KMS-11 (cell line): ENCODE data around the gene ZXDC.

Source experiments
- H2AFZ ChIP-seq: fragments of 200-600 bp; sonication (generic); 2 replicates; pipeline ENCODE4 v1.6.1; 2016; ENCODE audit warnings: antibody characterized with exemption, mixed run types, low read depth
- H3K27ac ChIP-seq: fragments of 200-600 bp; sonication (generic); 2 replicates; pipeline ENCODE4 v1.6.1; 2016; ENCODE audit warnings: mild to moderate bottlenecking, mixed run types
- H3K27me3 ChIP-seq: fragments of 200-600 bp; sonication (generic); 2 replicates; pipeline ENCODE4 v1.6.1; 2017; ENCODE audit warnings: mild to moderate bottlenecking, low read depth, mixed run types, moderate library complexity; ENCODE audit not compliant: insufficient read depth
- H3K36me3 ChIP-seq: fragments of 200-600 bp; sonication (generic); 2 replicates; pipeline ENCODE4 v1.6.1; 2017; ENCODE audit warnings: mild to moderate bottlenecking, mixed run types; ENCODE audit not compliant: insufficient read depth
- H3K4me1 ChIP-seq: fragments of 200-600 bp; sonication (generic); 2 replicates; pipeline ENCODE4 v1.6.1; 2016; ENCODE audit warnings: mild to moderate bottlenecking, low read depth, mixed run types; ENCODE audit not compliant: poor library complexity, severe bottlenecking
- H3K4me2 ChIP-seq: fragments of 200-600 bp; sonication (generic); 2 replicates; pipeline ENCODE4 v1.7.0; 2016; ENCODE audit warnings: mild to moderate bottlenecking, mixed run types
- H3K4me3 ChIP-seq: fragments of 200-600 bp; sonication (generic); IDR thresholded peaks from 2 replicates; pipeline ENCODE4 v1.6.1; 2017; ENCODE audit warnings: low read depth, low read length, mixed read lengths; ENCODE audit not compliant: insufficient read depth
- H3K79me2 ChIP-seq: fragments of 200-600 bp; sonication (generic); 2 replicates; pipeline ENCODE4 v1.6.1; 2016; ENCODE audit warnings: low read depth, mixed run types; ENCODE audit not compliant: insufficient read depth
- H3K9ac ChIP-seq: fragments of 200-600 bp; sonication (generic); 2 replicates; pipeline ENCODE4 v1.6.1; 2016; ENCODE audit warnings: mild to moderate bottlenecking, mixed run types
- H4K20me1 ChIP-seq: fragments of 200-600 bp; sonication (generic); 2 replicates; pipeline ENCODE4 v1.6.1; 2016; ENCODE audit warnings: mild to moderate bottlenecking, mixed run types; ENCODE audit not compliant: insufficient read depth
- TF ChIP-seq, protein P1 (sequence below): fragments of 200-600 bp; sonication (generic); conservative IDR thresholded peaks from 2 replicates; pipeline ENCODE4 v1.6.1; 2017; ENCODE audit warnings: low read depth, mild to moderate bottlenecking, antibody characterized with exemption, low read length, moderate library complexity, mixed read lengths

Gene ZXDC

DNA sequence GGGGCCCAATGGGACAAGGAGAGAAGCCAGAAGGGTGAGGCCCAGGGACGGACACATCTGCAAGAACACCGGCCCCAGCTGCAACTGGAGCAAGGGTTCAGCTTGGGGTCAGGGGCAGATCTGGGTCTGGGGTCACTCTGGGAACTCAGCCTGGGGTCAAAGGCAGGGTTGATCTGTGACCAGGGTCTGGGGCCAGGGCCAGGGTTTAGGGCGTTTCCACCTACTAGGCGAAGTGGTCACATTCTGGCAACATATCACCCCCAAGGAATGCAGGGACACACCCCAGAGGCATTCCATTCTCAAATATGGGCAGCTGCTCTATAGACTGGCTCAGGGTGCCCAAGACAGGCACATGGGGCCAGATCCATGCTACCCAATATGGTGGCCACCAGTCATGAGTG lies 32.9 kb upstream of the ZXDC start:
- Histone ChIP-seq H3K4me3 (no peak overlapping the region), H3K36me3 (no peaks in the 10 kb centered on the region), H3K4me1 (no peaks in the 10 kb centered on the region), H3K27ac (no peak overlapping the region), H3K27me3 (no peaks in the 10 kb centered on the region), H3K4me2 (no peak overlapping the region), H3K9ac (no peak overlapping the region), H2AFZ (no peak overlapping the region), H4K20me1 (no peaks in the 10 kb centered on the region), H3K79me2 (no peaks in the 10 kb centered on the region)
- TF ChIP-seq, protein P1, sequence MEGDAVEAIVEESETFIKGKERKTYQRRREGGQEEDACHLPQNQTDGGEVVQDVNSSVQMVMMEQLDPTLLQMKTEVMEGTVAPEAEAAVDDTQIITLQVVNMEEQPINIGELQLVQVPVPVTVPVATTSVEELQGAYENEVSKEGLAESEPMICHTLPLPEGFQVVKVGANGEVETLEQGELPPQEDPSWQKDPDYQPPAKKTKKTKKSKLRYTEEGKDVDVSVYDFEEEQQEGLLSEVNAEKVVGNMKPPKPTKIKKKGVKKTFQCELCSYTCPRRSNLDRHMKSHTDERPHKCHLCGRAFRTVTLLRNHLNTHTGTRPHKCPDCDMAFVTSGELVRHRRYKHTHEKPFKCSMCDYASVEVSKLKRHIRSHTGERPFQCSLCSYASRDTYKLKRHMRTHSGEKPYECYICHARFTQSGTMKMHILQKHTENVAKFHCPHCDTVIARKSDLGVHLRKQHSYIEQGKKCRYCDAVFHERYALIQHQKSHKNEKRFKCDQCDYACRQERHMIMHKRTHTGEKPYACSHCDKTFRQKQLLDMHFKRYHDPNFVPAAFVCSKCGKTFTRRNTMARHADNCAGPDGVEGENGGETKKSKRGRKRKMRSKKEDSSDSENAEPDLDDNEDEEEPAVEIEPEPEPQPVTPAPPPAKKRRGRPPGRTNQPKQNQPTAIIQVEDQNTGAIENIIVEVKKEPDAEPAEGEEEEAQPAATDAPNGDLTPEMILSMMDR, result no peak

DNA sequence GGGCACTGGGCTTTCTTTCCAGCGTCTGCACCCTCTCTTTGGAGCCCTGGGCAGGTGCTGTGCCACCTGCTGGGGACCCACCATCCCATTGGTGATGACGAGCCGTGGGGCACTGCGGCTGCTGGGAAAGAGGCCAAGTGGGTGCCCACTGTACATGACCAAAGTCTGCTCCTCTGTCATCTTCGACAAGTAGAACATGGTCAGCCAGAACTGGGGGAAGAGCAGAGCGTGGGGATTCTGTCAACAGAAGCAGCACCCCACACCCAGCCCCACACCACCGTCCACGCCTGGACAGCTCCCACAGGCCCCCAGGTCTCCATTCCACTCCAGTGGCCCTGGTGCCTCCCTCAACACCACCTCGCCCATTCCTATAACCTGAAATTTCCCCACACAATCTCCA lies 32.2 kb upstream of the ZXDC start:
- no peak overlapping the region for H3K27ac ChIP-seq
- TF ChIP-seq, protein P1, result no peak

DNA sequence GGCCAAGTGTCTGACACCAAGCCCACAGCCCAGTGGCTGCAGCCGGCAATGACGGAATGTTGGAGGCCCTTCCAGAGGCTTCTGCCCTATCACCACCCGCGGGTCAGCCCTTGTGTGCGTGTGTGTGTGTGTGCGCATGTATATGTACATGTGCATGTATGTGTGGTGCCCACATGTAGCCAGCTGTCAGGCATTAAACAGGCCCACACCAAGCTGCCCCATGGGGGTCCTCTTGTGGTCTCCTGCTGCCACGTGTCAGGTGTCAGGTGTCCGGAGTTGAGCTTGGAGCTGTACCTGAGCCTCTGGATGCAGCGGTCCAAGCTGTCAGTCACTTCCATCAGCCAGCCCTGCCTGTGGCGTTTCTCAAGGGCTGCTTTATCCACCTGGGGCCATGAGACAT lies 28.0 kb upstream of the ZXDC start:
- H3K4me2 ChIP-seq, result no peak overlapping the region
- no peaks in the 10 kb centered on the region for H4K20me1 ChIP-seq
- H3K36me3 ChIP-seq, result no peaks in the 10 kb centered on the region
- H3K9ac ChIP-seq, result no peak overlapping the region
- H3K27me3 ChIP-seq, result no peaks in the 10 kb centered on the region
- H3K27ac ChIP-seq, result no peak overlapping the region
- no peak overlapping the region for H3K4me3 ChIP-seq
- TF ChIP-seq, protein P1, result no peak
- H2AFZ ChIP-seq, result no peak overlapping the region
- no peaks in the 10 kb centered on the region for H3K79me2 ChIP-seq
- no peaks in the 10 kb centered on the region for H3K4me1 ChIP-seq

More for the DNA sequence above, 32.2 kb upstream of the ZXDC start:
- Histone ChIP-seq H3K27me3 (no peaks in the 10 kb centered on the region), H3K79me2 (no peaks in the 10 kb centered on the region), H3K4me1 (no peaks in the 10 kb centered on the region), H3K9ac (no peak overlapping the region), H4K20me1 (no peaks in the 10 kb centered on the region), H3K4me2 (no peak overlapping the region), H3K4me3 (no peak overlapping the region), H2AFZ (no peak overlapping the region), H3K36me3 (no peaks in the 10 kb centered on the region)

DNA sequence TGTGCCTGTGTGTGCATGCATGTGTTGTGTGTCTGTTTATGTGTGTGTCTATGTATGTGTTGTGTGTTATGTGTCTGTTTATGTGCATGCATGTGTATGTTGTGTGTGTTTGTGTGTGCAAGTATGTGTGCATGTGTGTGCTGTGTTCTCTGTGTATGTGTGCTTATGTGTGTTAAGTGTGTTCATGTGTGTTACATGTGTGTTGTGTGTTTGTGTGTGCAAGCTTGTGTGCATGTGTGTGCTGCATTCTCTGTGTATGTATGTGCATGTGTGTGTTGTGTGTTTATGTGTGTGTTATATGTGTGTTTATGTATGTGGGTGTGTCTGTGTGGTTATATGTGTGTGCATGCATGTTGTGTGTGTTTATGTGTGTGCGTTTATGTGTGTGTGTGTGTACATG lies 27.0 kb upstream of the ZXDC start:
- no peak overlapping the region for H3K27ac ChIP-seq
- H4K20me1 ChIP-seq, result no peaks in the 10 kb centered on the region
- H3K4me3 ChIP-seq, result no peak overlapping the region
- no peaks in the 10 kb centered on the region for H3K79me2 ChIP-seq
- no peaks in the 10 kb centered on the region for H3K36me3 ChIP-seq
- no peaks in the 10 kb centered on the region for H3K27me3 ChIP-seq
- no peak overlapping the region for H3K9ac ChIP-seq
- H3K4me2 ChIP-seq, result no peak overlapping the region
- TF ChIP-seq, protein P1, result no peak
- H3K4me1 ChIP-seq, result no peaks in the 10 kb centered on the region
- H2AFZ ChIP-seq, result no peak overlapping the region
